GM12872 (cell line): ENCODE data around the gene CPEB3.

Experiments used
- TF ChIP-seq, protein P1 (sequence below): IDR thresholded peaks from 3 replicates; pipeline ENCODE4 v1.5.1; 2011; ENCODE audit warnings: low read depth, mild to moderate bottlenecking, low read length, moderate library complexity; ENCODE audit not compliant: insufficient read depth

CPEB3 gene

DNA sequence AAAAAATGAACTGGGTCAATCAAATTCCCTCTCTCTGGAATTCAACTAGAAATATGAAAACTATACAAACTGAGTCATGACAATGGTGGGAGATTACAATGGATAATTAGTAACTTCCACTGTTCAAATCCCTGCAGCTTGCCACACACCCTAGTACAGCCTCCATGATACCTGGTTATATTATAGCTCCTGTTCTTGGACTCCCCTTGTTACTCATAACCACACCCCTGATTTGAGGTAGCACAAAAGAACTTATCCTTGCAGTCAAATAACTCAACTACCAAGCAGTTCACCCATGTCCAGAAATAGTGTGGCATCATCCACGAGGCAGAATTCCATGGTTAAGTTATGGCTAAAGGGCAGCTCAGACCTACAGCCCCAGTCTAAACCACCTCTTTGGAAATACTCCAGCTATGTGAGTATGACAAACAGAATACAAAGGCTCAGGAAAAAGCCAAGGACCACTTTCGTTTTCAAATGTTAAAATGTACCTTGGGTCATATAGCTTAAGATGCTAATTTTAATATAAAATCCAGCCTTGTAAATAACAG lies 164.7 kb downstream of the CPEB3 start:
- TF ChIP-seq, protein P1, sequence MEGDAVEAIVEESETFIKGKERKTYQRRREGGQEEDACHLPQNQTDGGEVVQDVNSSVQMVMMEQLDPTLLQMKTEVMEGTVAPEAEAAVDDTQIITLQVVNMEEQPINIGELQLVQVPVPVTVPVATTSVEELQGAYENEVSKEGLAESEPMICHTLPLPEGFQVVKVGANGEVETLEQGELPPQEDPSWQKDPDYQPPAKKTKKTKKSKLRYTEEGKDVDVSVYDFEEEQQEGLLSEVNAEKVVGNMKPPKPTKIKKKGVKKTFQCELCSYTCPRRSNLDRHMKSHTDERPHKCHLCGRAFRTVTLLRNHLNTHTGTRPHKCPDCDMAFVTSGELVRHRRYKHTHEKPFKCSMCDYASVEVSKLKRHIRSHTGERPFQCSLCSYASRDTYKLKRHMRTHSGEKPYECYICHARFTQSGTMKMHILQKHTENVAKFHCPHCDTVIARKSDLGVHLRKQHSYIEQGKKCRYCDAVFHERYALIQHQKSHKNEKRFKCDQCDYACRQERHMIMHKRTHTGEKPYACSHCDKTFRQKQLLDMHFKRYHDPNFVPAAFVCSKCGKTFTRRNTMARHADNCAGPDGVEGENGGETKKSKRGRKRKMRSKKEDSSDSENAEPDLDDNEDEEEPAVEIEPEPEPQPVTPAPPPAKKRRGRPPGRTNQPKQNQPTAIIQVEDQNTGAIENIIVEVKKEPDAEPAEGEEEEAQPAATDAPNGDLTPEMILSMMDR = no peak

DNA sequence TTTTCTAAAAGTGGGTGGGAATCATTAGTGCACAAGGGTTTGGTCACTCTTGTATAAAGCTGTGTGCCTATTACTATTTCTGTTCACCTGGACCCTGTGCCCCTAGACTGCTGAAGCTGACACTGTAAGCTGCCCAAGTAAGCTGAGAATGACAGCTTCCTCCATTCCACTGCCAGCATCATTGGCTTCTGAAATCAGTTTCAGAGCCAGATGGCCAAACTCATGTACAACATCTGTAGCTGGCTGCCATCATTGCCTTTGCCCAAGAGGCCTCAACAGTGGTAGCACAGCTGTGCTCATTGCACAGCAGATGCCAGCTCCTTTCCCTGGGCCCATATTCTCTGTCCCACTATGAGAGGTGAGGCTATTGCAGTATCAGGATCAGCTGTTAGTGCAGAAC lies 165.7 kb downstream of the CPEB3 start:
- TF ChIP-seq, protein P1 = no peak

DNA sequence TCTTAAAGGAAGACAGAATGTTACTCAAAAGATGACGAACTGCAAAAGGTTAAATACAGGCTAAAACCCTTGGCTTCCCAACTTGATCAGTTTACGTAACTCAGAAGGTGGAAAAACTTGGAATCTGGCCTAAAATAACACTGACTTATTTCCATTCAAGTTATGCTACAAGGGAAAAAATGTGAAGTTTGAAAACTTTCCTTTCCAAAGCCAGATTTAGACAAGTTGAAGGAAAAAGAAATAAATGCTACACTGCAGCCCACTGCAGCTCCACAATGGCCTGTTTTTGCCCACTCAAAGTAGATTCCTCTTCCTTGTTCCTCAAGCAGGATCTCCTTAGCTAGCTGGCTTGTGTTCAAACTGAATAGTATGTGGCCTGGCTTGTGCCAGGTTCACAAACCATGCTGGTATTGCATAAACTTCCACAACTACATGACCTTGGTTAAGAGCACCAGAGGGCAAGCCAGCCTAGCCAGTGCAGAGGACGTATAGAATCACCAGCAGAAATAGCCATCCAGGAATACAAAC lies 166.2 kb downstream of the CPEB3 start:
- TF ChIP-seq, protein P1 = no peak

DNA sequence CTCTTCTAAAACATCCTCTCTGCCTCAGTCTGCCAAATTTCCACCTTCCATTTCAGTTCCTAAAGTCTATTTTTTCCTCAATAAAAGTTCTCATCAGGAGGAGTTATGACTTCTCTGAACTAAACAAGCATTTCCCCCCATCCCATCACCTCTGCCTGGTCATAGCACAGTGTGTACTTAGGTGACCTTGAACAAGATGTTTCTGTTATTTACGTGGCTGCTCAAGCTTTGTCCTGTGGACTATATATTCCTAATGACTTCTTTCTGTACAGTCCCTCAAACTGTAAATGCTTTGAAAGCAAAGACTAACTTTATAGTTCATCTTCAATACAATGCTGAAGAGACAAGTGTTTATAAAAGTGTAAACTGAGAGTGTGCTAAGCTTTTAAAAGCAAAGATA lies 166.9 kb downstream of the CPEB3 start:
- TF ChIP-seq, protein P1 = no peak

DNA sequence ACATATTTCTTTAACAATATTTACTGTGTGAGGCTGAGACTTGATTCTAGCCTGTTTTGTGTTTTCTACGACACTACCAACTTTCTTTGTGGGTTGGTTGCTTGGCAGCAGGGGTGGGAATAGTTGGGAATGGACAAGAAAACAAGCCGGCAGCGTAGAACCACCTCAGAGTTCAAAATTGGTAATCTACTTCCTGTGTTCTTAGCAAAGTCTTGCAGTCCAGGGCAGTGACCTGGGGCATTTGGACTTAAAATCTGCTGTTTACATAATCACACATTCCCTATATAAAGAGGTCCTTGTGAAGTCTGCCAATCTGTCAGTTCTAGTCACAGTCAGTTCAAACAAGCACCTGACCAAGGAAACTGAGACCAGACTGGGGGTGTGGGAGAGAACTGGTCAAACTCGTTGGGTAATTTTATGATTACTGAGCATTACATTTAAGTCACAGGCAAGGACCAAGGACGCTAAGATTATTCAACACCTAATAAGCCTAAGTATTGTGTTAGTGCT lies 167.9 kb downstream of the CPEB3 start:
- TF ChIP-seq, protein P1 = no peak

DNA sequence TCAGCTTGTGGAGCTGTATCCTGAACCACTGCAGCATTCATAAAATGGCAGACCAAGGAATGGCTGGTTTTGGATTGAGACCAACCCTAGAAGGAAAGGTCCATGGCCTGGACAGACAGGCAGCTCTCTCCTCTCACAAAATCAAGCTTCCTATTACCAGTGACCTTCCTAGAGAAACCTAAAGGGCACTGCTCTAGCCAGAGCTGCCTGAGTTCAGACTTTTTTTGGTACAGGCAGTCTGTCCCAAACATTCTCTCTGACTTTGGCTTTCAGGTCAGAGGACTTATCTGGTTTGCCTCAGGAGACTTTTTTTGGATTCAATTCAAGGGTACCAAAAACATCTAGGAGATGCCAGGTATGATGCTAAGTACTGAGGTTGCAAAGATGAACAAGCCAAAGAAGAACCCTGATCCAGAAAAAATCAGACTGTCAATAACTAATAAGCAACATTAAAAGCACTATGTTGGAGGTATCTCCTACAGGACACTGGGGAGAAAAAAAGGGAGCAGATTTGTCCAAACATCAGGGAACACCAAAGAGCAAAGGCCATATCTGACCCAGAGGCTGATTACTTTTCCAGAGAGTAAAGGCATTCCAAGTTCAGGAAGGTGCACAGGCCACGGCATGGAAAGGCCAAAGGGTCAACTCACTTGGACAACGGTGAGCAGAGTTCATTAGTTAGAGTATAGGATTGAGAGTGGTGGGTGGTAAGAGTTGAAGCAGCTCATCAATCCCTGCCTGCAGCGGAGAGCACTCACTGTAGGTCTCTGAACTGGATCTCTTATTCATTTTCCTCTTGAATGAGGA lies 169.0 kb downstream of the CPEB3 start:
- TF ChIP-seq, protein P1 = no peak

DNA sequence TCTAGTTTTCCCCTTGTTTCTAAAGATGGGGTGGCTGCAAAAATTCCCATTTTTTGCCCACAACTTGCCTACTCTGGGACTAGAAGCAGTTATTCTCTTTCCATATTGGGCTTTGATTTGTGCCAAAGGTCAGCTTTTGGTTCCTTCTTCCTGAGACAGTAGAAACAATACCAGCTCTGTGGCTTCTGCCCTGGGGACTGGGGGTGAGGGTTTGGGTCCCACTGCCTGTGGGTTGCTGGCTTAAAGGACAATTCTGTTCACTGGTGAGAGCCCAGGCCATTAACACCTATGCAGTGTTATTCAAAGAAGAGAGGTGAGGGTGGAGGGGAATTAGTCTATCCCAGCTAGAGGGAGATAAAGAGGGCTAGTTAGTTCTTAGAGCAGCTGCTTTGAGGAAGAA lies 171.5 kb downstream of the CPEB3 start:
- TF ChIP-seq, protein P1 = no peak
